ENCODE measurements around the gene CD151.

CD151 gene

DNA sequence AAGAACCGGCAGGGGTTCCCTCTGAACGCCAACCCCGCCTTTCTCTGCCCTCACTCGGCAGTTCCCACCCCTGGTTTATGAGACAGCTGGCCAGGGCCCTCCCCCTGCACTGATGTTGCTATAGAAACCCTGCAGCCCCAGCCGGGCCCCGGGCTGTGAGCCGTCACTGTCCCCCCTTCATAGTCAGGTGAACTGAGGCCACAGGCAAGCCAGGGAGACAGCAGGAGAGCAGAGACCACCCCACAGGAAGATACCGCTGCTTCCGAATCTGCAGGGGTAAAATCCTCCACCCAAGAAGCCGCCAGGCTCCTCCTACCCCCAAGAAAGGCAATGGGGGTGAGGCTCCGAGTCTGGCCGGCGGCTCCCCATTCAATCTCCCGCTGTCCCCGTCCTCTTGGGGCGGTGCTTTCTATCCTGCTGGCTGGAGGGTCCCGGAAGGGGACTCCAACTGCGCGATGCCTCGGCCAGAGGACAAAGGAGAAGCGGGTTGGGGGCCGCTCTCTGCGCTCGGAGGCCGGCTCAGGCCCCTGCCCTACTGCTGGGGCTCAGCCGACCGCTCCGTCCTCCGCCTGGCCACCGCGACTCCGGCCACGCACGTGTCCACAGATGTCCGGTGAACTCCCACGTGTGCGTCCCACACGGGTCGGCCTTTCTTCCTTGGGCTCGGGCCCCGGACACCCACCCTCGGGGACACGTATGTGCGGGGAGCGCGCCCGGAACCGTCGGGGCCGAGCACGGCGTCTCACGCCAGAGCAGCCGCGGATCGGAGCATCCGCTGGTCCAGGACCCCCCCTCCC lies 35.3 kb upstream of the CD151 start:
- DNase-seq (ENCODE audit: low spot score) = peak; percentile 94

DNA sequence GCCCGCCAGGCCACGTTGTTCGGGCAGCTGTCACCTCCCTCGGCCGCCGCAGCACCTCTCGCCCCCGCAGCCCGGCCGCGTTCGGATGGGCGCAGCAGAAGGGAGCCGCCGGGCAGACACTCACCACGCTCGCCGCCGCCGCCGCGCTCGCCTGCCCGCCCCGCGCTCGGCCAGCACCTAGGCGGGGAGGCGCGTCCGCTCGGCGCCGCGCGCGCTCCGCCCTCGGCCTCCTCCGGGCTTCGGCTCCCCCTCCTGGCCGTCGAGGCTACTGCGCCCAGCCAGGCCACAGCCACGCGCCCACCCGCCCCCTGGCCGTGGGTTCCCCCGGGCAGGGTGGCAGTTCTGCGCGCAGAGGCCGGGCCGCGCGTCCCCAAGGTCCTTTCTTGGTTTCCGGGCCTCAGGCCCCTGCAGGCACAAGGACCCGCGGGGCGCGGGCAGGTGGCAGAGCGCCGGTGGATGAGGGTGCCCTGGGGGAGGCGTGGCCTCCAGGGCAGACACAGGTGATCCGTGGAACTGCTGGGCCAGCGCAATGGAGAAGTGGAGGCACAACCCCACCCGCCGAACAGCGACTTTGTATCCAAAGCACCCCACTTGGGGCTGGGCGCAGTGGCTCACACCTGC lies 34.5 kb upstream of the CD151 start, which contains the start of gene SLC25A22:
SLC25A22 (minus strand) TSS at position 189 of the 621 bp plus-strand sequence. CDS start 3,275 bp downstream, outside the sequence.
- peak; percentile 89 for DNase-seq (ENCODE audit: low spot score)

DNA sequence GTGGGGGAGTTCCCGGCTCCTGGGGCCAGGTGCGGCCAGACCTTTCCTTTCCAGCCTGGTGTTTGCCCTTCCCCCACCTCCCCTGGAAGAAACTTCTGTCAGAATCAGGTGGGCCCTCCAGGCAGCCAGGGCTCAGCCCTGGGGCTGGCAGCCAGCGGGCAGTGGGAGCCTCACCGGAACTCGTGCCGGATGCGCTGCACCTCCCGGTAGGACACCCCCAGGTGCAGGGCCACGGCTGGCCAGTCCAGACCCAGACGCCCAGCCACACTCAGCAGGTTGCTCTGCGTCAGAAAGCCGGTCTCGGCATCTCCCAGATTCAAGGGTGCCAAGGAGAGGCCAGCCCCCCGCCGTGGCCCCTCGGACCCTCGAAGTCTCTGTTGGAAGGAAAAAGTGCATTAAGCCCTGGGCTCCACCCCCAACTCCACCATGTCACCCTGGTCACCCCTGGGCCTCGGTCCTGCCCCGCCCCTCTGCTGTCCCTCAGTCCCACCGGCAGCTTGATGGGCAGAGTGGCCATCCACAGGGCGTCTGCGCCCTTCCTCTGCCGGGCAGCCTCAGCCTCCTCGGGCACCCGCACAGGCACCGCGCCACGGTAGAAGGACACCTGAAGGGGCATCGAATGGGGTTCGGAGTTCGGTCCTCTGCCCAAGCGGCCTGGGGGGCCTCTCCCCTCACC lies 33.0 kb upstream of the CD151 start:
- no peak for DNase-seq (ENCODE audit: low spot score)

DNA sequence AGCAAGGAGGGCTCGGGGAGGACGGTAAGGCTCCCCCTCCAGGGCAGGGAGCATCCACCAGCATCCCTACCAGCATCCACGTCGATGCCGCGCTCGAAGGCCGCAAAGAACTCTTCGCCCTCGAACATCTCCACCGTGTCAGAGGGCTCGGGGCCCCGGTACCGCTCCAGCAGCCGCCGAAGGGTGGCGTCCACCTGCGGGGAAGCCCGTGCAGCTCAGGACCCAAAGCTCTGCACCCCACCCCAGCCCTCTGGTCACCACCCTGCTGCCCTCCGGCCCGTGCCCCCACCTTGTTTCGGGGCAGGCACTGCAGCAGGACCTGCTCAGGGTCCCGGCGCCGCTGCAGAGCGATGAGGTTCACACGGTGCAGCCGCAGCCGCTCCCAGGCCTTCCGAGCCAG lies 32.3 kb upstream of the CD151 start:
- DNase-seq (ENCODE audit: low spot score) = no peak

DNA sequence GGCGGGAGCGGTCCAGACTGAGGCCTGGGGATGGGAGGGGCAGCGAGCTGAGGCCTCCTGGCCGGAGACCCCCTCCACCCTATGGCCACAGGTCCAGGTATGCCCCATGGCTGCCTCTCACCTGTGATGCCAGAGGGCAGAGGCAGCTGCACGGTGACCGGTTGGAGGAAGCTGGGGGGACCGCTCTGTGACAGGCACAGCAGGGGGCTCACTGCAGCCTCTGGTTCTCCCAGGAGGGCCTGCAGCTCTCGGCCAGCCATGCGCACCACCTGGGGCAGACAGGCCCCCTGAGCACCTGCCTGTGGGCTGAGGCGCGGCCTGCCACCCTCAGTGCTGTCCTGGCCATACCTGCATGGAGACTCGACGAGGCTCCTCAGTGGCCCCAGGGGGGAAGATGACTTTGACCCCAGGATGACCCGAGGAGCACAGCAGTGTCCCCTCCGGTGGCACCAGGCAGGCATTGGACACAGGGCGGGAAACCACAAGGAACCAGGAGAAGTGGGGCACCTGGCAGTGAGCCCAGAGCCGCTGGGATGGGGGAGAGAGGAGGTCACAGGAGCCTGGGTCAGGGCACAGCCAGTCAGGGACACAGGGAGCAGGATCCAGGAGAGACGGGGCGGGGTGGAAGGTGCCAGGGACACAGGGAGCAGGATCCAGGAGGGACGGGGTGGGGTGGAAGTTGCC lies 31.5 kb upstream of the CD151 start:
- no peak for DNase-seq (ENCODE audit: low spot score)

DNA sequence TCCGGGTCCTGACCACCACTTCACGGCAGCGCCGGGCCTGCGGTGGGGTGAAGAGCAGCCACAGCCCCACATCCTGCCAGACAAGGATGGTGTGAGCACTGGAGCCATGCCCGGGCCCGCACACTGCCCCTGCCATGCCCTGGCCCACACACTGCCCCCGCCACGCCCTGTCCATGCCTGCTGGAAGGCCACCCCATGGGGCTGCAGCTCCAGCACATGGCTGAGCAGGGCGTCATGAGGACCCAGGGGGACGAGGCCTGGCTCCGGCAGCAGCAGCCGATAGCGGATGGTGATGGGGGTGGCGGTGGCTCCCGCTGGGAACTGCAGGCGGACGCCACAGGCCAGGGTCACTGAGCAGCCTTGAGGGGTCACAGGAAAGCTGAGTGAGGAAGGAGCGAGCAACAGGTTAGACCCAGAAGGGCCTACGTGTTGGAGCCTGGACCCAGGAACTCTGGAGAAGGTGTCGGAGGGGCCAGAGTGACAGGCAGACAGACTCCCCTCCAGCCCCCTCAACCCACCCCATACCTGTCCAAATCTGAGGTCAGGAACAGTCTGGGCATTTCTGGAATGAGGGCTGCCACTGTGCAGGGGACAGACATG lies 30.6 kb upstream of the CD151 start:
- DNase-seq (ENCODE audit: low spot score) = no peak

DNA sequence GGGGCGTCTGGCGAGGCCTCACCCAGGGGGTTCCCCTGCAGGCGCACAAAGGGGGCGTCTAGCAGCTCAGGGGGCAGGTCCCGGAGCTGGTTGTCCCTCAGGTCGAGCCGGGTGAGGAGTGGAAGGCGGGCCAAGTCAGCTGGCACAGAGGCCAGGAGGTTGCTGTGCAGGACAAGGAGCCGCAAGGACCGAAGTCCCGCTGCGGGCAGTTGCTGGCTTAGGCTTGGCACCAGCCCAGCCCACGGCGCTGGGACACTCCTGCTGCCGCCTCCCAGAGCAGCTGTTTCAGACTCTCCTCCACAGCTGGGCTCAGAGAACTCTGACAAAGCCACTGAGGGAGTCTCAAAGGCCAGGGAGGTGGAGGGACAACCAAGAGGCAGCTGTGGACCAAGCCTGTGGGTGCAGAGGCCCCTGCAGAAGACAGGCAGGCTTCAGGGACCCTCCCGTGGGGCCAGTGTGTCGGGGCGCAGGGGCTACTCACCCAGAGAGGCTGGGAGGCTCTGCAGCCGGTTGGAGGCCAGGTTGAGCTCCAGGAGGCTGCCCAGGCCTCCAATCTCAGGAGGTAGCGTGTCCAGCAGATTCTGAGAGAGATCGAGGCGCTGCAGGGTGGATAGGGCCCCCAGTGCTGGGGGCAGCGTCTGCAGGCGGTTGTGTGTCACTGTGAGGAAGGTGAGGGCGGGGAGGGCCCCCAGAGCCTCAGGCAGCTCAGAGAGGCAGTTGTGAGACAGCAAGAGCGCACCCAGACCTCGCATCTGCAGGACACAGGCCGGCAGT lies 29.9 kb upstream of the CD151 start:
- no peak for DNase-seq (ENCODE audit: low spot score)

DNA sequence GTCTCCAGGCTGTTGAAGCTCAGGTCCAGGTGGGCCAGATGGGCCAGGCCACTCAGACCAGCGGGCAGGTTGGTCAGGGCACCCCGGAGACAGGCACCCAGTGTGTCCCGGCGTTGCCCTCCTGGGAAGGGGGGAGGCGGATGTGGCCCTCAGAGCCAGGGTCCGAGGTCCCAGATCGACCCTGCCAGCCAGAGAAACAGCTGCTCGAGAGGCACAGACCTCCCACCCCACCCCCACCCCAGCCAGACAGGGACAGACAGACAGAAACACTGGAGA lies 29.3 kb upstream of the CD151 start:
- DNase-seq (ENCODE audit: low spot score) = no peak

DNA sequence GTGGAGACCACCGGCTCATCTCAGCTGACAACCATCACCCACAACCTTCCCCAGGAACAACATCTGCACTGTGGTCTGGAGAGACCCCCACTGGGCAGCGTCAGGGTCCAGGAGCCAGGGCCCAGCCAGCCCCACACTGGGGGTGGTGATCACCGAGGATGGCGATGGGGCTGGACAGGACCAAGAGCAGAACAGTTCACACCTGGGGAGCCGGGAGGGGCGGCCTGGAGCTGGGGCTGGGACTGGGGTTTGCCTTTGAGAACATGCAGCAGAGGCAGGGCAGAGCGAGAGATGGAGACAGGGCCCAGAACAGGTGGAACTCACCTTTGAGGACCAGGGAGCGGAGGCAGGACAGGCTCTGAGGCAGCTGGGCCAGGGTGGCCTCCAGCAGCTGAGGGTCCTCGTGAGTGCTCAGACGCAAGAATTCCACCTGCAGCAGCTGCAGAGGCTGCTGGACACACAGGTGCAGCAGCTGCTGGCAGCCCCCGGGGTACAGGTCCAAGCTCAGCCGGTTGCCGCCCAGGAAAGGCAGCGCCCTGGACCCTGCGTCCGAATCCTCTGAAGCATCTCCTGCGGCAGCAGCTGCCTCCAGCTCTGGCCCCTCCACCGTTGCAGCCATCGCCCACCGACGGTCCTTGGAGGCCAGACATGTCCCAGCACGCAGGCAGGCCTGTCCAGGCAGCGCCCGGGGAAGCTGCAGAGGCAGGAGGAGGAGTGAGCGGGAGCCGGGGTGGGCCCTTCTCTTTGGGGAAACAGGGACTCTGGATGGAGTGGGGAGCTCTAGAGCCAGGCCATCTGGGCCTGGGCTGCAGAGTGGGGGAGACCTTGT lies 28.8 kb upstream of the CD151 start:
- DNase-seq (ENCODE audit: low spot score) = no peak

DNA sequence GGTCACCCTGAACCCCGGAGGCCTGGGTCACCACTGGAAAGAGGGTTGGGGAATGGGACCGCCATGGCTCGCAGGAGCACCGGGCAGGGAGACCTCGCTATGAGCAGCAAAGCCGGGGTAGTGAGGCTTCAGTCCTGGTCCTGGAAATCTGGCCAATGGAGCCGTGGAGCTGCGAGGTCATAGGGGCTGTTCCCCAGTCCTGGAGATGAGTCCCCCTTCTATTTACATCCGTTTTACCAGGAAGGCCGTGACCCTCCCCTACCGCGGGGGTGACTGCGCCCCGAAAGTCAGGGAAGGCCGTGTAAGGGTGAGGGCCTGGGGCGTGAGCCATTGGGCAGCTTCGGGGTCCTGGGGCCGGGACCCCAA lies 28.2 kb upstream of the CD151 start:
- DNase-seq (ENCODE audit: low spot score) = no peak

DNA sequence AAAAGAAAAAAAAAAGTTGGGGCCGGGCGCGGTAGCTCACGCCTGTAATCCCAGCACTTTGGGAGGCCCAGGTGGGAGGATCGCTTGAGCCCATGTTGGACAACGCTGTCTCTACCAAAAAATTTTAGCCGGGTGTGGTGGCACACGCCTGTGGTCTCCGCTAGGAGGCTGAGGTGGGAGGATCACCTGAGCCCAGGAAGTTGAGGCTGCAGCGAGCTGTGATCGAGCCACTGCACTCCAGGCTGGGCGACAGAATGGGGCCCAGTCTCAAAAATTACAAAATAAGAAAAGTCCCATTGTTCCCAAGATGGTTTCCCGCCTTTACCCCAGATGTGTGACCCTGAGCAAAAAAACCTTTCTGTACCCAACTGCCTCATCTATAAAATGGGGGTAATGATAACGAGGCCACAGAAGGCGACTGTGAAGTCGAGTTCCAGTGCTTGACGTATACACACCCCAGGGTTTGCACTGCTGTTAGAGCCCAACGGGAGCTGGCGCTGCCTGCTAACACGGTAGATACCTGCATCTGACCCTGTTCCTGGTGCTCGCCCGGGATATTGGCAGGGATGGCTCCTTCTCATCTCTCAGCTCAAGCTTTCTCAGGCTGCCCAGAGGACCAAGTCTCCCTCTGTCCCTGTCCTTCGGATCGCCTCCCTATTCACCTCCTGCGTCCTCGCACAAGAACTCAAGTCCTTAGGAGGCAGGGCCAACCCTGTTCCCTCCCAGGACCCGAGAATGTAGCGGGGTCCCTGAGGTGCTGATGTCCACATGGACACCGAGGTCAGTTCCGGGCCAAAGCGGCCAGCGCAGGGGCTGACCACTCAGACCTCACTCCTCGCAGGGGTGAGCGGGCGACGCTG lies 24.1 kb upstream of the CD151 start:
- DNase-seq (ENCODE audit: low spot score) = peak; percentile 63

DNA sequence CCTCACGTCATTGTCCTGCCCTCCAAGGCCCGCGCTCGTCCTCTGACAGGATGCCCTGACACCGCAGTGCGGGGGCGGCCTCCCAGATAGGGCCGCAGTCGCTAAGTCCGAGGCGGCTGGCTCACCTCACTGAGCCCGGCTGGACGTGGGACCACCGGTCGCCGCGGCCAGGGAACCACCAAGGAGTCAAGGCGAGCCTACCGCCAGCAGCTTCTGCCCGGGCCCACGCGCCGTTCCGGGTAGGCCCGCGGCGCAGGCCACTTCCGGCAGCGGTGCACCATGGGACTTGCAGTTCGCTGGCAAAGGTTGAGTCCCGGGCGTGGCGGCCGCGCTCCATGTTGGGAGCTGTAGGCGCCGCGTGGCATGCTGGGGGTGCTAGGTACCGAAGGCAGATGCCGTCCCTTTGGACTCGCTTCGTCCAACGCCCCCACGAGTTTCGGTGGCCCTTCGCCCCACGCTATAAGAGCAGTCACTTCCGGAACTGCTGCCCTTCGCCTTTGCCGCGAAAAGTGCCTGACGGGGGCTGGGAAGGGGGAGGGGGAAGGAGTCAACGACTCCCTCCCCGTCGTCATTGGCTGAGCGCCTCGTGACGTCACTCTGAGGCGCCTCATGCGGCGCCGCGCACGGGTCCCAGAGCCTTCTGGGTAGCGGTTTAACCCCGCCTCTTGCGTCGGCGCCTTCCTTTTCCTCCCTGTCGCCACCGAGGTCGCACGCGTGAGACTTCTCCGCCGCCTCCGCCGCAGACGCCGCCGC lies 23.3 kb upstream of the CD151 start, which contains the start of gene RPLP2:
RPLP2 (plus strand) TSS at position 681 of the 753 bp plus-strand sequence. CDS start 268 bp downstream, outside the sequence.
- peak; percentile 98 for DNase-seq (ENCODE audit: low spot score)

DNA sequence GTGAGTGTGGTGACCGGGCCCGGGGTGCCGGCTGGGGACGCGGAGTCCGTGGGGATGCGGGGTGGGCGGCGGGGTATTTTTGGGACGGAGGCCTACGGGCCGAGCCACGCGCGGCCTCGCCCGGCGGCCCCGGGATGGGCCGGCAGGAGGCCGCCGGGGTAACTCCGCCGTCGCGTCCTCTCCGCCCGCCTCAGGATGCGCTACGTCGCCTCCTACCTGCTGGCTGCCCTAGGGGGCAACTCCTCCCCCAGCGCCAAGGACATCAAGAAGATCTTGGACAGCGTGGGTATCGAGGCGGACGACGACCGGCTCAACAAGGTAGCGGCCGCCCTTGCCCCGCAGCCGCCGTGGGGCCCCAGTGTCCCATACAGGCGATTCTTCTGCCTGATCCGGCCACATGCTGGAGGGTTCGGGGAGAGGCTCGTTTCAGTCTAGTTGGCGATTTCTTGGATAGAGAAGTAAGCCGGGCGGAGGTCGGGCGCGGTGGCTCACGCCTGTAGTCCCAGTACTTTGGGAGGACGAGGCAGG lies 22.6 kb upstream of the CD151 start:
- no peak for DNase-seq (ENCODE audit: low spot score)

DNA sequence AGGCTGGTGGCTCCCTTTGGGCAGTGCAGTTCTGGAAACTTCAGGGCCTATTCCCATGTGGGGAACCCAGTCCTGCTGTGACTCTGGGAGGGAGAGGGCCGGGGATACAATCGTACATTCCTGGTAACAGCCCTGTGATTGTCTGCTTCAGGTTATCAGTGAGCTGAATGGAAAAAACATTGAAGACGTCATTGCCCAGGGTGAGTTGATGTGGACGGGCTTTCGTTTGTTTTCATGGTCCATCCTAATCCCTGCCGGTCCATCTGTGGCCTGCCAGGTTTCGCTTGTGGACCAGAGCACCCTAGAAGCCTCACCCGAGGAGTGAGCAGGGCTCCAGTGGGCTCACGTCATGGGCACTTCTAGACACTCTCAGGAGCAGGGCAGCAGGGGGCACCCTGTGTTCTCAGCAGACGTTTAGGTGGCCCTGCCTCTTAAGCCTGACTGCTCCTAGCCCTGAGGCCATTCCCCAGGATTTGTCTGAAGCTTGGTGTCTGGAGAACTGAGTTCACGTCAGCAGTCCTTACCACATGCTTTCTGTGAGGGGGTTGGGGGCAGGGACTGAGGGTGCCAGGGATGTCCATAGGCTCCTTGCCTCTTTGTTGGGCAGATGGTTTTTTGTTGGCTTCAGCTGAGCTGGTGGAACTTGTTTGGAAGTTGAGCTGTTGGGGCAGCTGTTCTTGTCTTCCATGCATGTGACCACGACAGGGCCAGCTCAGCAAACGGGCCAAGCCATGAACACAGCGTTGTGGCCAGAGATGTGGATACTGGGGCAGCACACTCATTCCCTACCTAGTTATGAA lies 21.1 kb upstream of the CD151 start:
- peak; percentile 34 for DNase-seq (ENCODE audit: low spot score)

DNA sequence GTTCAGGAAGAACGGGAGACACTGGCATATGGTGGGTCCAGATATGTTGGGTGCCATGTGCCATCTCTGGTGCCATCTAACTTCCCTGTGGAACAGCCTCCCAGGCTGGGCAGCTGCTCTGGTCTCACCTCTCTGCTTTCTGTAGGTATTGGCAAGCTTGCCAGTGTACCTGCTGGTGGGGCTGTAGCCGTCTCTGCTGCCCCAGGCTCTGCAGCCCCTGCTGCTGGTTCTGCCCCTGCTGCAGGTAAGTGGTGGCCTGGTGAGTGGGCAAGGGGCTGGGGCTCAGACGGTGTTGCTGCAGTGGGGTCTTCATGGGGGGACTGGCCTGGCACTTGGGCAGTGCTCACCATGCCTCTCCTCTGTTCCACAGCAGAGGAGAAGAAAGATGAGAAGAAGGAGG lies 20.4 kb upstream of the CD151 start:
- no peak for DNase-seq (ENCODE audit: low spot score)

DNA sequence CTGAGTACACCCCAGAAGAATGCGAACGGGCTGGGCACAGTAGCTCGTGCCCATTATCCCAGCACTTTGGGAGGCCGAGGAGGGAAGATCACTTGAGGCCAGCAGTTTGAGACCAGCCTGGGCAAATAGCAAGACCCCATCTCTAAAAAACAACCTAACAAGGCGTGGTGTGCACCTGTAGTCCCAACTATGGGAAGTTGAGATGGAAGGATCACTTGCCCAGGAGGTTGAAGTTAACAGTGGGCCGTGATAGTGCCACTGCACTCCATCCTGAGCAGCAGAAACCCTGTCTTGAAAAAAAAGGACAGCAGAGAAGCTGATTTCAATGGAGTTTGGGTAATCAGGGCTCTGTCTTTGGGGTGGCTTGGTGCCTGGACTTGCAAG lies 19.7 kb upstream of the CD151 start:
- no peak for DNase-seq (ENCODE audit: low spot score)

DNA sequence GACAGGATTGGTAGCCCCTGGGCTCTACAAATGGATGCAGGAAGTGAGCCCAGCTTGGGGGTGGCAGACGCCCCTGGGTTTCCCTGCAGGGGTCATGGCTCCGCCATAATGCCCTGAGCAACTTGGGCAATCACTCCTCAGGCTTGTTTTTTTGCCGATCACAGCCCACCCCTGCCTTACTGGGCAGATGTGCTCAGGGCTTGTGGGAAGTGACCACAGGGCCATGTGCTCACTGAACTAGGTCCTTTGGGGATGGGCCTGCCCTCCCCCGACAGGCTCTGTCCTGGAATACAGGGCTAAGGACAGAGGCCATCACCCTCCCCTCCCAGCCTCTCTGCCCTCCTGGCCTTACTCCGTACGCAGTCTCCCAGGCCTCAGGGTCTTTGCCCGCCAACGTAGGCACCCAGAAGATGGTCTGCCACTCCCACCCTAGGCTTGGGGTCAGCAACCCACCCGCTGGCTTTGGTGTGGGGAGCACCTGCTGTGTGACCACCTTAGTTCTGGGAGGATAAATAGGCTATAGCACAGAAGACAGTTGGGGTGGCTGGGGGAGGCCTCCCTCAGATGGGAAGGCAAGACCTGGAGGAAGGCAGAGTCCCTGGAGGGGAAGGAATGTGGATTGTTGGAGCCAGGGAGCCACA lies 19.2 kb upstream of the CD151 start:
- DNase-seq (ENCODE audit: low spot score) = peak; percentile 37
